ENCODE results near the gene MRGPRE.

The MRGPRE gene

GRCh38 chr11:3194016-3194816 is 38.0 kb downstream of the MRGPRE start:
- FAIRE-seq = no peak

GRCh38 chr11:3193373-3194015 is 38.7 kb downstream of the MRGPRE start:
- no peak for FAIRE-seq

GRCh38 chr11:3192511-3193372 is 39.5 kb downstream of the MRGPRE start:
- no peak for FAIRE-seq

GRCh38 chr11:3191586-3192324 is 40.5 kb downstream of the MRGPRE start:
- no peak for FAIRE-seq

GRCh38 chr11:3190600-3190999 is 41.6 kb downstream of the MRGPRE start:
- FAIRE-seq = no peak

- no peak for FAIRE-seq
Measured at GRCh38 chr11:3189886-3190583, 42.2 kb downstream of the MRGPRE start.

GRCh38 chr11:3189196-3189843 is 42.9 kb downstream of the MRGPRE start:
- FAIRE-seq = no peak

GRCh38 chr11:3188496-3189195 is 43.6 kb downstream of the MRGPRE start:
- no peak for FAIRE-seq

- FAIRE-seq = no peak
Measured at GRCh38 chr11:3186166-3186953, 45.9 kb downstream of the MRGPRE start.

GRCh38 chr11:3184732-3185347 is 47.4 kb downstream of the MRGPRE start:
- no peak for FAIRE-seq

GRCh38 chr11:3183523-3183922 is 48.7 kb downstream of the MRGPRE start:
- no peak for FAIRE-seq

- FAIRE-seq = no peak
Measured at GRCh38 chr11:3182462-3182852, 49.8 kb downstream of the MRGPRE start.

- FAIRE-seq = no peak
Measured at GRCh38 chr11:3181725-3182461, 50.3 kb downstream of the MRGPRE start.

- no peak for FAIRE-seq
Measured at GRCh38 chr11:3180869-3181268, 51.3 kb downstream of the MRGPRE start.

- no peak for FAIRE-seq
Measured at GRCh38 chr11:3178349-3178748, 53.9 kb downstream of the MRGPRE start.

- no peak for FAIRE-seq
Measured at GRCh38 chr11:3177931-3178330, 54.3 kb downstream of the MRGPRE start.

Data from colon (tissue), 2 donors.